ENCODE data around the gene HBE1.

DNA sequence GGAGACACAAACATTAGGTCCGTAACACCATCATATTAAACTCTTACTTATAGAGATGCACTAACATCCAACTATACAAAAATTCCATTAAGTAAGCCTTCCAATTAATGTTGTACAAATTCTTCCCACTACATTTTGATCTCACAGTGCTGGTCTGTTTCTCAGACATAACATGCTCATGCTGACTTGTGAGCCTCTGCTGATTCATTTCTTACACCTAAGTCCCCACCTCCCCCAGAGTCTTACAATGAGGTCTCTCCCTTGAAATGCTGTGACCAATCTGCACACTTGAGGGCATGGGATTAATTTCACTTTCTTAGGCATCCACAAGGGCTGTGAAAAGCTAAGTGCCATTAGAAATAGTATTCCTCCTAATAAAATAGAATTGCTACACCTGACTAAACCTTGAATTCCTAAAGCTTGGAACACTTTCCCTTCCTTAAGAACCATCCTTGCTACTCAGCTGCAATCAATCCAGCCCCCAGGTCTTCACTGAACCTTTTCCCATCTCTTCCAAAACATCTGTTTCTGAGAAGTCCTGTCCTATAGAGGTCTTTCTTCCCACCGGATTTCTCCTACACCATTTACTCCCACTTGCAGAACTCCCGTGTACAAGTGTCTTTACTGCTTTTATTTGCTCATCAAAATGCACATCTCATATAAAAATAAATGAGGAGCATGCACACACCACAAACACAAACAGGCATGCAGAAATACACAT, 22.1 kb downstream of the HBE1 start:
- TF ChIP-seq, protein P1, sequence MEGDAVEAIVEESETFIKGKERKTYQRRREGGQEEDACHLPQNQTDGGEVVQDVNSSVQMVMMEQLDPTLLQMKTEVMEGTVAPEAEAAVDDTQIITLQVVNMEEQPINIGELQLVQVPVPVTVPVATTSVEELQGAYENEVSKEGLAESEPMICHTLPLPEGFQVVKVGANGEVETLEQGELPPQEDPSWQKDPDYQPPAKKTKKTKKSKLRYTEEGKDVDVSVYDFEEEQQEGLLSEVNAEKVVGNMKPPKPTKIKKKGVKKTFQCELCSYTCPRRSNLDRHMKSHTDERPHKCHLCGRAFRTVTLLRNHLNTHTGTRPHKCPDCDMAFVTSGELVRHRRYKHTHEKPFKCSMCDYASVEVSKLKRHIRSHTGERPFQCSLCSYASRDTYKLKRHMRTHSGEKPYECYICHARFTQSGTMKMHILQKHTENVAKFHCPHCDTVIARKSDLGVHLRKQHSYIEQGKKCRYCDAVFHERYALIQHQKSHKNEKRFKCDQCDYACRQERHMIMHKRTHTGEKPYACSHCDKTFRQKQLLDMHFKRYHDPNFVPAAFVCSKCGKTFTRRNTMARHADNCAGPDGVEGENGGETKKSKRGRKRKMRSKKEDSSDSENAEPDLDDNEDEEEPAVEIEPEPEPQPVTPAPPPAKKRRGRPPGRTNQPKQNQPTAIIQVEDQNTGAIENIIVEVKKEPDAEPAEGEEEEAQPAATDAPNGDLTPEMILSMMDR (IDR thresholded peaks at IDR 0.05): no peak
- TF ChIP-seq POLR2A (IDR thresholded peaks at IDR 0.05; ENCODE audit: low read depth) (no peak), POLR2AphosphoS5 (IDR thresholded peaks at IDR 0.05) (no peak), EP300 (IDR thresholded peaks at IDR 0.05) (no peak)
